Measurements from ENCODE around the gene PIEZO1. TPM values are rescaled to one million over a fixed set of nuclear protein-coding genes. Genes with fewer than 3 reads are reported as not detected.

Gene PIEZO1
- total and polyA plus RNA-seq, 2 donors (not counting 1 experiment from before 2014, with no cell fraction given): 108 to 331 TPM

- Mint-ChIP-seq H3K4me1 (peaks cover 21% of the 10 kb centered on the region), H3K4me3 (no peak overlapping the region), H3K27ac (no peak overlapping the region), H3K9me3 (ENCODE audit: insufficient read depth) (no peaks in the 10 kb centered on the region), H3K27me3 (no peaks in the 10 kb centered on the region)
- no peaks in the 10 kb centered on the region for H3K9me3 ChIP-seq (ENCODE audit: control extremely low read depth in 1 of 3, control insufficient read depth in 2 of 3, insufficient read depth in 1 of 3, low read length in 2 of 3)
- WGBS (ENCODE audit: insufficient coverage): 96% methylated on average over 19 of the region's 22 CpGs
- TF ChIP-seq EZH2 (IDR thresholded peaks at IDR 0.05; ENCODE audit: borderline replicate concordance, insufficient read depth, low read depth, low read length, poor library complexity, severe bottlenecking) (no peak), CTCF (IDR thresholded peaks at IDR 0.05) (no peak)
- H3K27me3 ChIP-seq (replicated peaks in 1 of 4; ENCODE audit: control extremely low read depth in 1 of 4, control insufficient read depth in 3 of 4, insufficient read depth in 4 of 4, low read length in 3 of 4): no peaks in the 10 kb centered on the region
- H3K79me2 ChIP-seq (ENCODE audit: control insufficient read depth, insufficient read depth, low read length): peaks cover 37% of the 10 kb centered on the region
- H2AFZ ChIP-seq (ENCODE audit: insufficient read depth, low read depth, low read length, poor library complexity, severe bottlenecking): no peak overlapping the region
- H3K36me3 ChIP-seq (replicated peaks in 1 of 2; ENCODE audit: control extremely low read depth in 1 of 2, control insufficient read depth in 1 of 2, extremely low read depth in 1 of 2, insufficient read depth in 2 of 2, low read length in 1 of 2): peaks cover 0 to 25% of the 10 kb centered on the region in 2 experiments
- POLR2A ChIA-PET: no interaction called here
- H3K4me3 ChIP-seq (ENCODE audit: control extremely low read depth in 1 of 5, extremely low read depth in 1 of 5, insufficient read depth in 1 of 5, low read depth in 2 of 5, low read length in 4 of 5): no peak overlapping the region
- intact Hi-C loops (cut with micrococcal nuclease): no loop called here
- H3K27ac ChIP-seq (ENCODE audit: low read length in 2 of 2): no peak overlapping the region
- H3K9ac ChIP-seq (ENCODE audit: low read length): no peak overlapping the region
- no peak for ATAC-seq (ENCODE audit: low read depth)
- DNase-seq: no peak
- CTCF ChIA-PET: interaction anchor here (0.6 to 13.1 kb wide), 7 partner anchors 44 to 428 kb away, joined by 3 to 138 read pairs (median 7); partner anchors contain the start of genes APRT, GALNS, PIEZO1 and TRAPPC2L
- peaks cover 22 to 39% of the 10 kb centered on the region in 2 donors for H3K4me1 ChIP-seq (ENCODE audit: control insufficient read depth in 2 of 2, insufficient read depth in 2 of 2, low read length in 2 of 2)
- H3K4me2 ChIP-seq (replicated peaks; ENCODE audit: low read depth, low read length, poor library complexity, severe bottlenecking): no peak overlapping the region
- H4K20me1 ChIP-seq (ENCODE audit: control insufficient read depth, insufficient read depth, low read length, poor library complexity, severe bottlenecking): peaks cover 66% of the 10 kb centered on the region
These were observed 45.7 kb downstream of the PIEZO1 start for GRCh38 chr16:88739139-88739976.

All from B cell (primary cell).